Stimulated activated naive CD8-positive, alpha-beta T cell treated with anti-CD3 and anti-CD28 coated beads, Interleukin-15, Interleukin-2, amounts not matched to agents 100 ng/mL and 50 ng/mL, for 24 hours (primary cell): Measurements from ENCODE around the gene ABTB2.

Source experiments
- H3K27ac Mint-ChIP-seq: one replicate; pipeline ENCODE4 v1.8.0; 2021; ENCODE audit warnings: mild to moderate bottlenecking, mixed read lengths
- H3K27me3 Mint-ChIP-seq: one replicate; pipeline ENCODE4 v1.8.0; 2021; ENCODE audit warnings: mixed read lengths
- H3K36me3 Mint-ChIP-seq: one replicate; pipeline ENCODE4 v1.8.0; 2021; ENCODE audit warnings: low read depth, mixed read lengths
- H3K4me1 Mint-ChIP-seq: one replicate; pipeline ENCODE4 v1.8.0; 2021; ENCODE audit warnings: low read depth, mixed read lengths
- H3K4me3 Mint-ChIP-seq: one replicate; pipeline ENCODE4 v1.8.0; 2021; ENCODE audit warnings: mild to moderate bottlenecking, mixed read lengths
- H3K9me3 Mint-ChIP-seq: one replicate; pipeline ENCODE4 v1.8.0; 2021; ENCODE audit warnings: mixed read lengths

ABTB2 gene

DNA sequence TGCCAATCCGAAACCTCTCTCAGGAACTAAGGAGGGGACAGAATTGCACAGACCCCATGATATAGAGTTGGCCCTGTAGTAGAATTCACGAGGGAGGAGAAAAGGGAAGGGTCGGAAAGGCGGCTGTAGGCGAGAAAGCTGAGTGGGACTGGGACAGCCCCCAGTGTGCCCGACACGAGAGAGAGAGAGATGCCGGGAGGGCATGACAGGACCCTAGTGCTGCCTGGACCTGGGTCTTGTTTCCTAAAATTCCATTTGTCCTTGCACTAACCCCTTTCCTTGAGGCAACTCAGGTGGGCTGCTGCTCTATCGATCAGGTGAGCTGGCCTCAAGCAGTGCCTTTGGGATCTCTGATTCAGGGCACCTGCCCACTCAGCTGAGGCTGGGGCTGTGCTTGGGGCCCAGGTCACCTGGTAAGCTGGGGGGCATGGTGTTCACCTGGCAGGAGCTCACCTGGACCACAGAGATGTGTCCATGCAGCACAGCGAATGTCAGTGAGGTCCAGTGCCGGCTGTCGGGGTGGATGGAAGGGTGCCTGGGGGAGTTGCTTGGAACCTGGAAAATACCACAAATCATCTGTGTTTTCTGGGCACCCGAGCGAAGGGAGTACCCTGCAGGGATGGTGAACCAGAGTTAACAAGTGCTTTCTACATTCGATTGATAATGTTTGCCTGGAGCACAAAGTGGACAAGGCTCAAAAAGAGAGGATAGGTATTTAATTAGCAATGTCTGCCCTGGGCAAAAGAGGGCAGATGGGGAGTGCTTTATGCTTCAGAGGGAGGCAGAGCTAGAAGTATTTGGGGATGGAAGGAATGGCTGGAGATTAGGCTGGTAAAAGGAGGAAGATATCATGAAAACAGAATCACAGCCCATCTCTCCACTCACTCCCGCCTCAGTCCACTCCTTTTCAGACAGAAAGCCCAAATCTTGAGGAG is 190.7 kb downstream of the ABTB2 start:
- Mint-ChIP-seq H3K36me3 (peaks cover 7% of the 10 kb centered on the region), H3K4me1 (peaks cover under 1% of the 10 kb centered on the region), H3K27me3 (no peaks in the 10 kb centered on the region), H3K27ac (no peak overlapping the region), H3K9me3 (no peaks in the 10 kb centered on the region), H3K4me3 (no peak overlapping the region)

DNA sequence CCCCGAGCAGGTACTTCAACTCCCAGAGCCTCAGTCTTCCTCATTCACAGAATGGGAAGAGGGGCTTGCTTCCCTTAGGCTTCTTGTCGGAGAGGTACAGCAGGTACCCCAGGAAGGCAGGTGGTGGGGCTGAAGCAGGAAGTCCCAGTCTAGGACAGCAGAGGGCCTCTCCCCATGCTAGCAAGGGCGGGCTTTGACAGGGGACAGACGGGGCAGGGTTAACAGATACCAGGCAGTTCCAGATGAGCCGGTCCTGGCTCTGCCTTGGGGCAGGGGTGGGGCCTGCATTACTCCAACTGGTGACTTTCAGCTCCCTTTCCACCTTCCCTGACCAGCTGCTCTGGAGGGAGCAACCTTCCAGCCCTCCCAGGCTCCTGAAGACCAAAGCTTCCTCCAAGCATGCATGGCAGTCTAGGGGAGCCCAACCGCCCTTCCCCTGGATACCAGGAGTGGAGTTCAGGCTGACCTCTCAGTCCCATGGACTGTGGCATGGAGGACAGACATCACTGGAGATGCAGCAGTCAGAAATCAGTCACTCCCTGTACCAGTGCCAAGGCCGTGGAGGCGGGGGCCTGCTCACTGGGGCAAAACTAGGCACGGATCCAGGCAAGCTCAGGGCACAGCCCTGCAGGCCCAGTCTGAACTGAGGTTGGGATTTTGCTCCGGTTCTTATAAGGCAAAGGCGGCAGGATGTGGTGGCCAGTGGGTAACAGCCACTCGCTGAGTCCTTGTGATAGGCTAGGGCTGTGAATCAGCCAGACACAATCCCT is 191.8 kb downstream of the ABTB2 start:
- peaks cover 10% of the 10 kb centered on the region for H3K4me1 Mint-ChIP-seq
- H3K36me3 Mint-ChIP-seq, result peaks cover 7% of the 10 kb centered on the region
- H3K27me3 Mint-ChIP-seq, result no peaks in the 10 kb centered on the region
- no peak overlapping the region for H3K4me3 Mint-ChIP-seq
- H3K9me3 Mint-ChIP-seq, result no peaks in the 10 kb centered on the region
- no peak overlapping the region for H3K27ac Mint-ChIP-seq

DNA sequence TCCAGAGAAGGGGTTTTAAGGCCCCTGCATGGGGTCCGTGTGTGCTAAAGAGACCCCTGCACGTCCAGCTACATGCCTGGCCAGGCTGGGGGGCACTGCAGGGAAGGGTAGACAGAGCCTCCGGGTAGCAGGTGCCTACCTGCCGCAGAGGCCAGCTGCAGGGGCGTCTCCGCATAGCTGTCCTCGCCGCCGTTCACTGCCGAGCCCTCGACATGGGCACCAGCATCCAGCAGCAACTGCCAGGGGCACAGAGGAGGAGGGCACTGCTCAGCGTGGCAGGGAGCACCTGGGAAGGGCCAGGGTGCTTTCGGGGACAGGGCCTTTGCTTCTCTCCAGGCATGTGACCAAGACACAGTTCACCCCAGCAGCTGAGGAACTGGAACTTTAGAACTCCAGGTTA is 192.7 kb downstream of the ABTB2 start:
- Mint-ChIP-seq H3K27me3 (no peaks in the 10 kb centered on the region), H3K36me3 (peaks cover 8% of the 10 kb centered on the region), H3K9me3 (no peaks in the 10 kb centered on the region), H3K4me1 (peaks cover 11% of the 10 kb centered on the region), H3K4me3 (no peak overlapping the region), H3K27ac (no peak overlapping the region)

DNA sequence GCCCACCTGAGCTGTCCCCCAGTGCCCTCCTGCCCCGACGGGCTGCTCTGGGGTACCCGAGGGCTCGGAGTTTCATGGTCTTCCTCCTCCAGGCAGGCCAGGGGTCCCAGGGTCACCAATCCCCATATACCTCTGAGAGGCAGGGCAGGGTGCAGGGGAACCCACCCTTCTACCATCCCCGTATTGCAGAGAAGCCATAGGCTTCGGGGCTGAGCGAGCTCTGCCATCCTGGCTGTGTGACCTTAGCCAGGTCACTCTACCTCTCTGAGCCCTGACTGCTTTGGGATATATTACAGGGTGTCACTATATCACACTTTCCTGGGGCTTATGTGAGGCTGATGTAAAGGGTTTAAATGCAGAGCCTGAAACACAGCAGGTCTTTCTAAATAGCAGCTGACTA is 195.0 kb downstream of the ABTB2 start:
- no peaks in the 10 kb centered on the region for H3K9me3 Mint-ChIP-seq
- peaks cover 32% of the 10 kb centered on the region for H3K4me1 Mint-ChIP-seq
- no peaks in the 10 kb centered on the region for H3K27me3 Mint-ChIP-seq
- H3K36me3 Mint-ChIP-seq, result peaks cover 15% of the 10 kb centered on the region
- H3K27ac Mint-ChIP-seq, result no peak overlapping the region
- no peak overlapping the region for H3K4me3 Mint-ChIP-seq

DNA sequence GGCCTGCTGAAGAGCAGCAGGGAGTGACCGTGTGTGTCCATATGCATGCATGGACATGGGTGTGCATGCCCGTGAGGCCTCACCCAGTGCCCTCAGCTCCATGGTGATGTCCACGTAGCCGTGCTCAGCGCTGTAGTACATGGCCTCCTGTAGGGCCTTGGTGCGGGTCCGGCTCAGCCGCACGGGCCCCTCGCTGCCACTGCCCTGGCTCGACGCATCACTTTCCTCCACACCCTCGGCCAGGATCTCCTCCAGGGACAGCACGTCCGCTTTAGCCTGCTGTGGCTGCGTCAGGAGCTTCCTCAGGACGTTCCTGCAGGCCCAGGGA is 195.4 kb downstream of the ABTB2 start:
- Mint-ChIP-seq H3K36me3 (peaks cover 17% of the 10 kb centered on the region), H3K27me3 (no peaks in the 10 kb centered on the region), H3K4me1 (peaks cover 35% of the 10 kb centered on the region), H3K9me3 (no peaks in the 10 kb centered on the region), H3K27ac (no peak overlapping the region), H3K4me3 (no peak overlapping the region)

GRCh38 chr11:34161812-34162492 is 195.9 kb downstream of the ABTB2 start:
- H3K4me3 Mint-ChIP-seq, result no peak overlapping the region
- H3K27ac Mint-ChIP-seq, result no peak overlapping the region
- H3K9me3 Mint-ChIP-seq, result no peaks in the 10 kb centered on the region
- no peaks in the 10 kb centered on the region for H3K27me3 Mint-ChIP-seq
- peaks cover 35% of the 10 kb centered on the region for H3K4me1 Mint-ChIP-seq
- H3K36me3 Mint-ChIP-seq, result peaks cover 12% of the 10 kb centered on the region

DNA sequence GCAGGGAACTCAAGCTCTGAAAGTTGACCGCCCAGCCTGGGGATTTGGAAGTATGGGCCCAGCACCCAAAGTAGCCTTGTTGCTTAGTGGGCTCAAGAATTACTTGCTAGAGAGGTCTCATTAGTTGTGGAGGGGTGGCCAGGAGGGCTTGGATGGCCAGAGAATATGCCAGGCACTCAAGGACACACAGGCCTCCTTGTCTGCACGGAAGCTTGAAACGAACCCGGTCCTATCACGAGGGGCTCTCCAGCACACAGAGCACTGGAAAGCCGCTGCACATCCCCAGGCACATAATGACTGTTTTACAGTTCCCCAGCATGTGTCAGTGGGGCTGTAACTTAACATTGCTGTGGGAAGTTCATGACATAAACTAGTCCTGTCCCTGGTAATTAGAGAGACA is 196.4 kb downstream of the ABTB2 start:
- H3K4me3 Mint-ChIP-seq, result no peak overlapping the region
- no peaks in the 10 kb centered on the region for H3K27me3 Mint-ChIP-seq
- H3K27ac Mint-ChIP-seq, result no peak overlapping the region
- H3K36me3 Mint-ChIP-seq, result peaks cover 11% of the 10 kb centered on the region
- H3K9me3 Mint-ChIP-seq, result no peaks in the 10 kb centered on the region
- peaks cover 35% of the 10 kb centered on the region for H3K4me1 Mint-ChIP-seq

DNA sequence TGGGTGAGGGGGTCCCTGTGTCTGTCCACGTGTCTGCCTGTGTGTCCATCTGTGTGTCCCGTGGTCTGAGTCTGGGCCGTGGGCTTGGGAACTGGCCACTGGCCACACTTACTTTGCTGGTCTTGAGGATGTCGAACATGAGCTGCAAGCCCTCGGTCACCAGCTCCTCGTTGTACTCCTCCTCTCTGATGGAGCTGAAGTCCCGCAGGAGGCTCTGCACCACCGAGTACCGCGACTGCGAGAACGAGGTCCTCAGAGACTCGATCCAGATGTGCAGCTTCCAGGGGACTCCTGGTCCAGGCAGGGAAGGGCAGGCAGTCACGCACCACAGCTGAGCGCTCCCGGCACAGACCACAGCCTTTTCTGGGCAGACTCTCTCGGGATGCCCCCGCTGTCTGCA is 197.0 kb downstream of the ABTB2 start:
- Mint-ChIP-seq H3K4me3 (no peak overlapping the region), H3K27me3 (no peaks in the 10 kb centered on the region), H3K9me3 (no peaks in the 10 kb centered on the region), H3K4me1 (peaks cover 35% of the 10 kb centered on the region), H3K36me3 (peaks cover 11% of the 10 kb centered on the region), H3K27ac (no peak overlapping the region)

GRCh38 chr11:34160049-34160721 is 197.6 kb downstream of the ABTB2 start:
- peaks cover 35% of the 10 kb centered on the region for H3K4me1 Mint-ChIP-seq

GRCh38 chr11:34158661-34159060 is 199.1 kb downstream of the ABTB2 start:
- H3K4me3 Mint-ChIP-seq, result no peak overlapping the region
- no peaks in the 10 kb centered on the region for H3K27me3 Mint-ChIP-seq

More at GRCh38 chr11:34160049-34160721, 197.6 kb downstream of the ABTB2 start:
- Mint-ChIP-seq H3K27me3 (no peaks in the 10 kb centered on the region), H3K27ac (no peak overlapping the region), H3K9me3 (no peaks in the 10 kb centered on the region), H3K36me3 (peaks cover 11% of the 10 kb centered on the region), H3K4me3 (no peak overlapping the region)

DNA sequence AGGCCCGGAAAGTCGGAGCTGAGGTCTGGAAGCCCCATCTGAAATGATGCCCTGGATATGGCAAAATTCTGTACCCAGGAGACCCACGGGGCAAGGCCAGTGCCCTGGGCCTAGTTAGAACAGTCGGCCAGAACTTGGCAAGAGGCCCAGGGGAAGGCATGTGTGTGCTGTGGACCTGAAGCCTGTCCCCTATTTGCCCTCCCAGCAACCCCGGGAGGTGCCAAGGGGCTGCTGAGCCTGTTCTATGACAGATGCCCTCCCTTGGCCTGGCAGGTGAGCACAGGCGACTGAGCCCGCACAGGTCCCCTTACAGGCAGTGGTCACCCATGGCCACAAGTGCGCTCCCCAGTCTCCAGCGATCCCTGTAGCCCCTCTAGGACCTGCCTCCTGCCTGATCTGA is 200.6 kb downstream of the ABTB2 start:
- Mint-ChIP-seq H3K27me3 (no peaks in the 10 kb centered on the region), H3K4me3 (no peak overlapping the region)

More at GRCh38 chr11:34158661-34159060, 199.1 kb downstream of the ABTB2 start:
- Mint-ChIP-seq H3K27ac (peak overlapping the region; percentile 58), H3K36me3 (peaks cover 13% of the 10 kb centered on the region), H3K4me1 (peaks cover 41% of the 10 kb centered on the region), H3K9me3 (no peaks in the 10 kb centered on the region)

DNA sequence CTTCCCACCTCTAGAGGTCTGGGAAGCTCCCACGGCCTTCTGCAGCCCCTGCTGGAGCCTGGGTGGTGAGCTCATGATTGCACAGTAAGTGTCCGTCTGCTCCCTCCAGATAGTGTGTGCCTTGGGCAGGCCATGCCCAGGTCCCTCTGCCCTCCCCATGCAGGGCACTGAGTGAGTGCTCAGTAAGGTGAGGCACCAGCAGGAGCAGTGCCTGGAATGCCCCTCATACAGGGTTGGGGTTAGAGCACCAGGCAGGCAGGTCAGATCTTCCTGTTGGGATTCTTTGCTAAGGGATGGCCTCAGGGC is 202.1 kb downstream of the ABTB2 start:
- peaks cover 38% of the 10 kb centered on the region for H3K4me1 Mint-ChIP-seq
- H3K27me3 Mint-ChIP-seq, result no peaks in the 10 kb centered on the region
- H3K36me3 Mint-ChIP-seq, result peaks cover 24% of the 10 kb centered on the region

More for the DNA sequence above, 200.6 kb downstream of the ABTB2 start:
- no peak overlapping the region for H3K27ac Mint-ChIP-seq
- H3K36me3 Mint-ChIP-seq, result peaks cover 22% of the 10 kb centered on the region
- H3K4me1 Mint-ChIP-seq, result peaks cover 48% of the 10 kb centered on the region
- no peaks in the 10 kb centered on the region for H3K9me3 Mint-ChIP-seq

DNA sequence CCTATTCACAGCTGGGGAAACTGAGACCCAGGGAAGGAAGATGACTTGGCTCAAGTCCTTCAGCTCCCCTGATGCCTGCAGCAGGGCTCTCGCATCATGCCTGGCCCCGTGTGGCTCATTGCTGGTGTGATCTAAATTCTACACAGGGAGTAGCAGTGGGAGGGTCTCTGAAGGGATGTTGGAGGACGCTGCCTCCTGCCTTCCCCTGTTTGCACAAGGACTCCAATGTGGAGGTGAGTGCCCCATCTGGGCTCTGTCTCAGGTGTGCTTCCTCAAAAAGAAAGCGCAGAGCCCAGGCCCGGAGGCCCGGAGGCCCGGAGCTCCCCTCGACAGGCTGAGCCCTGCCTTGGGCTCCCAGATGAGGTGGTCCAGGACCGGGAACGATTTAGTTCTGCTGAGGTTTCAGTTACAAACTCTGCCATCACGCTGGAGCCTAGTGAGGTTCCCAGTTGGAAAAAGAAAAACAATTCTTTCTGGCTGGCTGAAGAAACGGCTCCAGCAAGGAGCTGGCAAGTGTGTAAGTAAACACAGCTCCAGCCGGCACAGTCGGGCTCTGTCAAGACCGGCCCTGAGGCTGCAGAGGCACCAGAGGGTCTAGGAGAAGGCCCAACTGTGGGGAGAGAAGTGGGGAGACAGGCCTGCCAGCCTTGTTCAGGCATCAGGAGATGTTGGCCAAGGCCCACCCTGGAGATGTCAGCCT is 202.6 kb downstream of the ABTB2 start:
- no peaks in the 10 kb centered on the region for H3K9me3 Mint-ChIP-seq

More for the DNA sequence above, 202.1 kb downstream of the ABTB2 start:
- Mint-ChIP-seq H3K4me3 (no peak overlapping the region), H3K9me3 (no peaks in the 10 kb centered on the region), H3K27ac (no peak overlapping the region)

More for the DNA sequence above, 202.6 kb downstream of the ABTB2 start:
- no peak overlapping the region for H3K4me3 Mint-ChIP-seq
- H3K27me3 Mint-ChIP-seq, result no peaks in the 10 kb centered on the region
- H3K36me3 Mint-ChIP-seq, result peaks cover 29% of the 10 kb centered on the region
- no peak overlapping the region for H3K27ac Mint-ChIP-seq
- peaks cover 38% of the 10 kb centered on the region for H3K4me1 Mint-ChIP-seq
